NT2/D1 (cell line): ENCODE measurements around the gene DCDC2B.
"Not testable (repeated sequence)": the region's sequence is repeated elsewhere in the genome, so short reads cannot be mapped to it uniquely, and the experiment has no call there.

Source experiments
- DNase-seq: peaks from one replicate; pipeline ENCODE4 v3.0.0-alpha.2; 2011; ENCODE audit warnings: low read depth, low spot score
- H3K27me3 ChIP-seq: 2 replicates; pipeline ENCODE4 v1.6.0; 2011; ENCODE audit warnings: mild to moderate bottlenecking; ENCODE audit not compliant: insufficient read length, insufficient read depth
- H3K36me3 ChIP-seq: 2 replicates; pipeline ENCODE4 v1.6.1; 2011; ENCODE audit warnings: mild to moderate bottlenecking, low read length, mixed read lengths; ENCODE audit not compliant: insufficient read depth, insufficient read length
- H3K4me1 ChIP-seq: 2 replicates; pipeline ENCODE4 v1.5.1; 2011; ENCODE audit not compliant: insufficient read depth, insufficient read length
- H3K4me3 ChIP-seq: 2 replicates; pipeline ENCODE4 v1.5.1; 2011; ENCODE audit warnings: low read depth; ENCODE audit not compliant: insufficient read length
- H3K9ac ChIP-seq: 2 replicates; pipeline ENCODE4 v1.6.0; 2011; ENCODE audit warnings: low read depth; ENCODE audit not compliant: insufficient read length
- H3K9me3 ChIP-seq: 2 replicates; pipeline ENCODE4 v1.5.1; 2011; ENCODE audit warnings: mild to moderate bottlenecking, low read length; ENCODE audit not compliant: insufficient read depth
- SUZ12 ChIP-seq: IDR thresholded peaks from 2 replicates; pipeline ENCODE4 v1.6.1; 2011; ENCODE audit not compliant: insufficient read length, insufficient read depth; ENCODE audit errors: extremely low read depth
- YY1 ChIP-seq: IDR thresholded peaks from 2 replicates; pipeline ENCODE4 v1.6.1; 2011; ENCODE audit not compliant: insufficient read length, insufficient read depth
- ZNF274 ChIP-seq: IDR thresholded peaks from 2 replicates; pipeline ENCODE4 v1.6.1; 2011; ENCODE audit warnings: mild to moderate bottlenecking, low read depth, low read length

The DCDC2B gene

GRCh38 chr1:32255072-32256071 is 46.5 kb downstream of the DCDC2B start:
- peaks cover 11% of the 10 kb centered on the region for H3K4me1 ChIP-seq

GRCh38 chr1:32256473-32257226 is 47.8 kb downstream of the DCDC2B start:
- TF ChIP-seq ZNF274 (no peak), SUZ12 (no peak), YY1 (no peak)
- Histone ChIP-seq H3K4me3 (no peak overlapping the region), H3K27me3 (no peaks in the 10 kb centered on the region), H3K9me3 (no peaks in the 10 kb centered on the region), H3K9ac (no peak overlapping the region), H3K36me3 (no peaks in the 10 kb centered on the region), H3K4me1 (no peaks in the 10 kb centered on the region)
- no peak for DNase-seq

More at GRCh38 chr1:32255072-32256071, 46.5 kb downstream of the DCDC2B start:
- H3K27me3 ChIP-seq: no peaks in the 10 kb centered on the region
- no peaks in the 10 kb centered on the region for H3K9me3 ChIP-seq
- H3K9ac ChIP-seq: no peak overlapping the region
- TF ChIP-seq SUZ12: no peak
- no peak for TF ChIP-seq YY1
- TF ChIP-seq ZNF274: no peak
- no peaks in the 10 kb centered on the region for H3K36me3 ChIP-seq
- no peak for DNase-seq
- no peak overlapping the region for H3K4me3 ChIP-seq

DNA sequence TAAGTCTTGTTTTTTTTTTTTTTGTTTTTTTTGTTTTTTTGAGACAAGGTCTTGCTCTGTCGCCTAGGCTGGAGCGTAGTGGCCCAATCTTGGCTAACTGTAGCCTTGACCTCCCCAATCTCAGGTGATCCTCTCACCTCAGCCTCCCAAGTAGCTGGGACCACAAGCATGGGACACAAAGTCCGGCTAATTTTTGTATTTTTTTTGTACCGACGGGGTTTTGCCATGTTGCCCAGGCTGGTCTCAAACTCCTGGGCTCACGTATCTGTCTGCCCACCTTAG is 48.3 kb downstream of the DCDC2B start:
- no peak overlapping the region for H3K9ac ChIP-seq
- no peaks in the 10 kb centered on the region for H3K9me3 ChIP-seq
- H3K36me3 ChIP-seq: no peaks in the 10 kb centered on the region
- H3K4me1 ChIP-seq: no peaks in the 10 kb centered on the region
- no peak overlapping the region for H3K4me3 ChIP-seq
- TF ChIP-seq YY1 (no peak), SUZ12 (no peak), ZNF274 (no peak)
- no peaks in the 10 kb centered on the region for H3K27me3 ChIP-seq
- no peak for DNase-seq

DNA sequence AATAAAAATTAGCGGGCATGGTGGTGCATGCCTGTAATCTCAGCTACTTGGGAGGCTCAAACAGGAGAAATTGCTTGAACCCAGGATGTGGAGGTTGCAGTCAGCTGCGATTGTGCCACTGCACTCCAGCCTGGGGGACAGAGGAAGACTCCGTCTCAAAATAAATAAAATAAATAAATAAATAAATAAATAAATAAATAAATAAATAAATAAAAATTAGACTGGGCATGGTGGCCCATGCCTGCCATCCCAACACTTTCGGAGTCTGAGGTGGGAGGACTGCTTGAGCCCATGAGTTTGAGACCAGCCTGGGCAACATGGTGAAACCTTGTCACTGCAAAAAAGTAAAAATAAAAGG is 54.3 kb downstream of the DCDC2B start:
- DNase-seq, H3K27me3 ChIP-seq, H3K9me3 ChIP-seq, H3K36me3 ChIP-seq, H3K9ac ChIP-seq, H3K4me3 ChIP-seq: not testable (repeated sequence)
- H3K4me1 ChIP-seq: peaks cover 11% of the 10 kb centered on the region

DNA sequence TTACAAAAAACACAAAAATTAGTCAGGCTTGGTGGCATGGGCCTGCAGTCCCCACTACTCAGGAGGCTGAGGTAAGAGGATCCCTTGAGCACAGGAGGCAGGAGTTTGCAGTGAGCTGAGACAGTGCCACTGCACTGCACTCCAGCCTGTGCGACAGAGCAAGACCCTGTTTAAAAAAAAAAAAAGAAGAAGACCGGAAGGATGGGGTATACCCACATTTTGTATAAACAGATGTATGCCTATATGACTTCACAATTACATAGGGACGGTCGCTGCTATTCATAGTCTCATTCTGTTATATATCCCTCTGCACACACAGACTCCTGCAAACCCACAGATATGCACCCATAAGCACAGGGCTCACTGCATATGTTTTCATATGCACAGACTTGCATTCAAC is 54.9 kb downstream of the DCDC2B start:
- no peaks in the 10 kb centered on the region for H3K36me3 ChIP-seq
- H3K9ac ChIP-seq: no peak overlapping the region
- TF ChIP-seq YY1 (no peak), ZNF274 (no peak), SUZ12 (no peak)
- peaks cover 11% of the 10 kb centered on the region for H3K4me1 ChIP-seq
- H3K9me3 ChIP-seq: no peaks in the 10 kb centered on the region
- H3K27me3 ChIP-seq: no peaks in the 10 kb centered on the region
- H3K4me3 ChIP-seq: no peak overlapping the region
- DNase-seq: no peak
